Activated naive CD4-positive, alpha-beta T cell treated with anti-CD3 and anti-CD28 coated beads, Interleukin-2, amount 50 U/mL, for 24 hours (primary cell): Measurements from ENCODE around the gene SERINC5.
"Not testable (repeated sequence)": the region's sequence is repeated elsewhere in the genome, so short reads cannot be mapped to it uniquely, and the experiment has no call there.

Experiments
- H3K27ac Mint-ChIP-seq: one replicate; pipeline ENCODE4 v1.8.0; 2021; ENCODE audit warnings: mild to moderate bottlenecking, mixed read lengths
- H3K27me3 Mint-ChIP-seq: one replicate; pipeline ENCODE4 v1.8.0; 2021; ENCODE audit warnings: mixed read lengths
- H3K36me3 Mint-ChIP-seq: one replicate; pipeline ENCODE4 v1.8.0; 2021; ENCODE audit warnings: mixed read lengths
- H3K4me1 Mint-ChIP-seq: one replicate; pipeline ENCODE4 v1.8.0; 2021; ENCODE audit warnings: mixed read lengths
- H3K4me3 Mint-ChIP-seq: one replicate; pipeline ENCODE4 v1.8.0; 2021; ENCODE audit warnings: mild to moderate bottlenecking, mixed read lengths
- H3K9me3 Mint-ChIP-seq: one replicate; pipeline ENCODE4 v1.8.0; 2021; ENCODE audit warnings: mixed read lengths

Gene SERINC5

DNA sequence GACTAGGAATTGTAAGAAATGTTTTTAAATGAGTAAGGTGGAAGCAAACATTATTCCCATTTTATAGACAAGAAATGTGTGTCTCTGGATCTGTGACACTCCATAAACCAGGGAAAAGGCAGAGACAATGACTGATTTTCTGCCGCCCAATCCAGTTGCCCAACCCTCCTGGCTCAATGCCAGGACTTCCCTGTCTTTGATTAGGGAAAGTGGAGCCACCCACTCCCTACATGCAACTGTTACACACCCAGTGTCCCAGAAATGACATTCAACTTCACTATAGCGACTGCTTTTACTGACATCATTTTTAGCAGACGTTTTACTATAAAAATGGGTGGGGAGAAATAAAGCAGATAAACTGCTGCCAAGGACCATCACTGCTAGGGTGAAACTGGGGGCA is 141.0 kb downstream of the SERINC5 start:
- Mint-ChIP-seq H3K36me3 (peaks cover 20% of the 10 kb centered on the region), H3K27ac (peak overlapping the region; percentile 41), H3K4me1 (peaks cover 65% of the 10 kb centered on the region), H3K4me3 (no peak overlapping the region), H3K9me3 (no peaks in the 10 kb centered on the region), H3K27me3 (no peaks in the 10 kb centered on the region)

DNA sequence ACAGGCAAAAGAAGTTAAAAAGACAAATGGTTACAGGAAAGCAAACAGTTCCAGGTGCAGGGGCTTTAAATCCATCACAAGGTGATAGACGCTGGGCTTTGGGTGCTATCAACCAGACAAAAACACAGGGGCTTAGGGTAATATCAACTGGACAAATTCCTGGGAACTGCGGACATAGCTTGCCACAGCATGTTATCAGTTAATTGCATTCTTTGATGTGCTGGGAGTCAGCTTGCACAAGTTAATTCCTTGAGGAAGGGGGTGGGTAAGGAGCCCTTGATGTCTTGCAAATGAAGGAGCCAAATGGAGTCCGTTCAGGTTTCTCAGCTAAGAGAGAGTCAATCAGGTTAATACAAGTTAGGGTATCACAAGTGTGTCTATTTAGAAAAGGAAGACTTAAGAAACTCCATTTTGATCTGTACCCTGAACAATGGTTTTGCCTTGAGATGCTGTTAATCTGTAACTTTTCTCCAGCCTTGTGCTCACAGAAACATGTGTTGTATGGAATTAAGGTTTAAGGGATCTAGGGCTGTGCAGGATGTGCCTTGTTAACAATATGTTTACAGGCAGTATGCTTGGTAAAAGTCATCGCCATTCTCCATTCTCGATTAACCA is 144.4 kb downstream of the SERINC5 start:
- not testable (repeated sequence) for H3K4me3 Mint-ChIP-seq, H3K27ac Mint-ChIP-seq, H3K27me3 Mint-ChIP-seq, H3K9me3 Mint-ChIP-seq
- H3K36me3 Mint-ChIP-seq, result peaks cover 21% of the 10 kb centered on the region
- peaks cover 58% of the 10 kb centered on the region for H3K4me1 Mint-ChIP-seq

DNA sequence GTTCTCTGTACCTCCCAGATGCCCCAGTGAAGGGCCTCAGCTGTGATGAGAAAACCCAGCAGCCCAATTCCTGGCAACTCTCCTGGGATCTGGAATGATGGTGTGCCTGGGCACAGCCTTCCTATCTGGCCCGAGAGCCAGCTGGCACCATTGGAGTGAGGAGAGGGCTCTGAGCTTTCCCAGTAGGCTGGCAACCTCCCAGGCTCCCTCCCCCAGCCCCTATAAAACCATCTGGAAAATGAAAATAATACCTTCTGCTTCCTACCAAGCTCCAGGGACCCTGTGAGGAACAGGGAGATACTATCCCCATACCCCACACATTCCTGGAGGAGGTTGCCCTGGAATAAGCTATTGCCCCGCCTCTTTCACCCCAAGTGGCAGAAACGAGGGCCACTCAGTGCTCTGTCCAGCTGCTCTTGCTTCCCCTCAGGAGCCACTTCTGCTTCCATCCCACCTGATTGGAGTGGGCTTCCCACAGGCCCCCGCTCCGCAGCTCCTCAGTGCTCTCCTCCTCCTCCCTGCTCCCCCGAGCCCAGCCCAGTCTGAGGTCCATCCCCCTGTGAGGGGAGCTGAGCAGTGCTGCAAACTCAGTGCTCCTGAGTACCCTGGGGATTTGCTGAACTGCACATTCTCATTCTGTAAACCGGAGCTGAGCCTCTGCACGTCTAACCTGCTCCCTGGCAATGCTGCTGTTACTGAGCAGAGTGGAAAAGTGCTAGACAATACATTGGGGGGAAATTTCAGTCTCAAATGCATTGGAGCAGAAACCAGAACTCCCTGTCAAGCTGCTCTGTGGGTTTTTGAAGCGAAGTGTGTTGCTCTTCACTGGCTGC is 146.0 kb downstream of the SERINC5 start:
- H3K36me3 Mint-ChIP-seq, result peaks cover 14% of the 10 kb centered on the region
- H3K27me3 Mint-ChIP-seq, result no peaks in the 10 kb centered on the region
- peaks cover 54% of the 10 kb centered on the region for H3K4me1 Mint-ChIP-seq
- no peak overlapping the region for H3K4me3 Mint-ChIP-seq
- H3K9me3 Mint-ChIP-seq, result no peaks in the 10 kb centered on the region
- H3K27ac Mint-ChIP-seq, result peak overlapping the region; percentile 38

DNA sequence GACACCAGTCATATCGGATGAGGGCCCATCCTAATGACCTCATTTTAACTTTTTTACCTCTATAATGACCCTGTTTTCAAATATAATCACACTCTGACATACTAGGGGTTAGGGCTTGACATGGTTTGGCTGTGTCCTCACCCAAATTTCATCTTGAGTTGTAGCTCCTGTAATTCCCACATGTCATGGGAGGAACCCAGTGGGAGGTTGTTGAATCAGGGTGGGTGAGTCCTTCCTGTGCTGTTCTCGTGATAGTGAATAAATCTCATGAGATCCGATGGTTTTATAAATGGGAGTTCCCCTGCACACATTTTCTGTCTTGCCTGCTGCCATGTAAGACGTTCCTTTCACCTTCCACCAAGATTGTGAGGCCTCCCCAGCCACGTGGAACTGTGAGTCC is 148.9 kb downstream of the SERINC5 start:
- peak overlapping the region; percentile 72 for H3K27ac Mint-ChIP-seq
- no peaks in the 10 kb centered on the region for H3K27me3 Mint-ChIP-seq
- H3K4me1 Mint-ChIP-seq, result peaks cover 57% of the 10 kb centered on the region
- no peaks in the 10 kb centered on the region for H3K9me3 Mint-ChIP-seq
- H3K4me3 Mint-ChIP-seq, result no peak overlapping the region
- H3K36me3 Mint-ChIP-seq, result peaks cover 1% of the 10 kb centered on the region

DNA sequence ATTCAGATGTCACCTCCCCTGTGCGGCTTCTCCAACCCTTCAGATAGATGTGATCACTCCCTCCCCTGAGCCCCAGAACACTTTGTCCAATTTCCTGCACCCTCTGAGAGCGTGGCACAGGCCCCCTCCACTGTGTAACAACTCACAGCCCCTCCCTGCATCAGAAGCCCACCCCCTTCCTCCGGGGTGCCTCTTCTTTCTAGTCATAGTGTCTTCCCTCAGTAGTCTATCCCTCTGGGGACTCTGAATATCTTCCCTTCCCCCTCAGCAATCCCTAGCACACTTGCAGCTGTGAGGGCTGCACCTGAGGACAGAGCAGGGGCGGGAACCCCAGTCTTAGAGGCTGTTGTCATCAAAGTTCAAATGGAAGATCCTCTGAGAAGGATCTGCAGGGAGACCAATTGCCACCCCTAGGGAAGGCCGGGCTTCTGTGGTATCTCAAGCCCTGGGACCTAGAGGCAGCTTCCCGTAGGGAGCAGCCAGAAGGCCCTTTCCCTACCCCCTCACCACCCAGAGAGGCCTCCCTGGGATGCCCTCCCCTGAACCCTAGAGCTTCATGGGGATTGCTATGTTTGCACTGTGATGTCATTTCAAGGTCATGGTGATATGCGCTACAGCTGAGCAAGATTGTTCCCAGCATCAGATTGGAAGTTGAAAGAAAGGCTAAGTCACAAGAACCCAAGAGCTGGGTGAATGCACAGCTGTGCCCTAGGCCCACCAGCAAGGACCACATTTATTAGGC is 150.0 kb downstream of the SERINC5 start:
- no peaks in the 10 kb centered on the region for H3K9me3 Mint-ChIP-seq
- H3K27me3 Mint-ChIP-seq, result no peaks in the 10 kb centered on the region
- peaks cover 1% of the 10 kb centered on the region for H3K36me3 Mint-ChIP-seq
- no peak overlapping the region for H3K4me3 Mint-ChIP-seq
- H3K27ac Mint-ChIP-seq, result no peak overlapping the region
- peaks cover 58% of the 10 kb centered on the region for H3K4me1 Mint-ChIP-seq

DNA sequence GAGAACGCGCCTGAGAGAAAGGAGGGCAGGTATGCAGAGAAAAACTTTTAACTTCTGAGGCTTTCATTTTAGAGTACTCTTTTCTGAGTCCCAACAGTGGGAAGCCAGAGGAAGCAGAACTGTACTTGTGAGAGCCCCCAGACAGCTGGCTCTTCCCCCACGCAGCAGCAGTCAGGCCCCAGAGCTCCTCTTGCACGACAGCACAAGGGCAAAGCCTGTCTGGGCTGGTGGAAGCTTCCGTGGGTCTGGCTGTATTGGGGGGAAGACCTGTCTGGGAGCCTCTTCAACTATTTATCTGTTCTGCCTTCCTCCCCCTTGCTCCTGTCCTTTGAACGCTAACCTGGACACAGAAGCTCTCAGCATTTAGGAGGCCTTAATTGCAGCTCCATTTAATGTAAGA is 152.5 kb downstream of the SERINC5 start:
- H3K27ac Mint-ChIP-seq, result no peak overlapping the region
- peaks cover 1% of the 10 kb centered on the region for H3K36me3 Mint-ChIP-seq
- H3K9me3 Mint-ChIP-seq, result no peaks in the 10 kb centered on the region
- peaks cover 45% of the 10 kb centered on the region for H3K4me1 Mint-ChIP-seq
- no peak overlapping the region for H3K4me3 Mint-ChIP-seq
- no peaks in the 10 kb centered on the region for H3K27me3 Mint-ChIP-seq

DNA sequence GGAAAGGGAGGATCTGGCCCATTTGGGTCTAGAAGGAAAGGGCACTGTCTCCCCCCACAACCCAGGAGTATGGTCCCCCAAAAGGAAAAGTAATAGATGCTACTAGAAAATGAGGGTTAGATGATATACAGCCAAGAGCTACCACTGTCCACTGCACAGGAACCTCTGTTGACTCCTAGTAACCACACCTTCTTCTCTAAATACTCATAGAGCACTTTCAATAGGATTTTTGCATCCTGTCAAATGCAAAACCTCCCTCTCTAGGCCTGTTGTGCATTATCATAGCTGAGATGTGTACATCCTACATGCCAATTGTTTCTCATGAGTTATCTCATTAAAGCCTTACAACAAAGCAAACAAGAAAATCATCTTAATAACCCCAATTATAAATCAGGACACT is 153.9 kb downstream of the SERINC5 start:
- Mint-ChIP-seq H3K4me1 (peaks cover 43% of the 10 kb centered on the region), H3K36me3 (peaks cover 4% of the 10 kb centered on the region), H3K4me3 (no peak overlapping the region), H3K9me3 (no peaks in the 10 kb centered on the region), H3K27me3 (no peaks in the 10 kb centered on the region), H3K27ac (no peak overlapping the region)

DNA sequence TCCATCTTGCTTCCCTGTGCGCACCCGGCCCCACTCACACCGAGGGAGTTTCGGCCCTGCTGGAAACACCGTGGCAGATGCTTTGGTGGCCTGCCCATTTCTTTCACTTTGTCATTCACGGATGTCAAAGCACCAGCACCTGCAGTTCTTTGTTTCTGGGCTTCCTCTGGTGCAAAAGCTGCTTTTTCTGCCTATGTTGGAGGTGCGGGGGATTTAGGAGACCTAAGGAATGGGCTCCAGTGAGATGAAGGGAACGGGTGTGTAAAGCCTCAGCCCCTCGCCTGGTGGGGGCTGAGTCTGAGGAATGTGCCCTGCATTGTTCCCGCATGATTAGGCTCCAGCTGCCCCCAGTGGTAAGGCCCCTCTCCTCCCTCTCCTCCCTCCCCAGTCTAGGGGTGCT is 158.4 kb downstream of the SERINC5 start:
- no peaks in the 10 kb centered on the region for H3K9me3 Mint-ChIP-seq
- H3K36me3 Mint-ChIP-seq, result peaks cover 4% of the 10 kb centered on the region
- no peaks in the 10 kb centered on the region for H3K27me3 Mint-ChIP-seq
- H3K4me1 Mint-ChIP-seq, result peaks cover 34% of the 10 kb centered on the region
- no peak overlapping the region for H3K27ac Mint-ChIP-seq
- no peak overlapping the region for H3K4me3 Mint-ChIP-seq

DNA sequence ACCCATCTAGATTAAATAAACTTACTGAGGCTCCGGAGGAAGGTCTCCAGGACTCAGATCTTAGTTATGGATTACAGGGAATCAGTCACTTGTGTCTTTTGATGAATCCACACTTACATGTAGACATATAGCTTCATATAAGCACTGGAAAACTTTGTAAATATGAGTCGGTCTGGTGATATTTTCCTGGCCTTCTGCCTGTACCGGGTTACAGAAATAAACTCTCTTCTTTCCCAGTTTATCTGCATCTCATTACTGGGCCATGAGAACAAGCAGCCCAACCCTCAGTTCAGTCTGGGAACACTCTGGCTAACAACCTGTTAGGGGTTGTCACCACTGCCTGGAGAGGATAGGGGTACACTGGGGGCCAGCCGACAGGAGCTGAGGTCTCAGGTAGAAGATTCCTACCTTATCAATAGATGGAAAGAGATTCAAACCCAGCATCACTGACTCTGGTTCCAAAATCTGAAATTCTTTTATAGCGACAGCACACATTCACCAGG is 161.6 kb downstream of the SERINC5 start:
- Mint-ChIP-seq H3K4me3 (no peak overlapping the region), H3K9me3 (no peaks in the 10 kb centered on the region), H3K4me1 (peaks cover 35% of the 10 kb centered on the region), H3K27ac (no peak overlapping the region), H3K27me3 (no peaks in the 10 kb centered on the region), H3K36me3 (peaks cover 5% of the 10 kb centered on the region)

DNA sequence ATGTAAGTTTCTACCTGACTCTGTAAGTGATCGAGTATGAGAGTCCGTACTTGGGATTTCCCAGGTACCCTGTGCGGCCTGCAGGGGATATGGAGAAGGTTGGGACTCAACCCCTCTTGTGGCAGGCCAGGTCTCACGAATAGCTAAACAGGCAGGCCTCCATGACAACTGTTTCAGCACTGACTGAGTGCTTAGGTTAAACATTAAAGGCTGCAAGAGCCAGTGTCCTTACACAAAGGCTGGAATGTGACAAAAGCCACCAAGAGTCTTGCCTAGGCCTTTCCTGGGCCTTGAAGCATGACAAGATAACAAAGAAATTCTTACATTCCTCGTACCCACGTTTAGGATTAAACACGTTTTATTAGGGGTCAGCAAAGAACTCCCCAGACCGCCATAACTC is 162.1 kb downstream of the SERINC5 start:
- Mint-ChIP-seq H3K4me1 (peaks cover 35% of the 10 kb centered on the region), H3K27me3 (no peaks in the 10 kb centered on the region), H3K27ac (no peak overlapping the region), H3K36me3 (peaks cover 5% of the 10 kb centered on the region), H3K4me3 (no peak overlapping the region), H3K9me3 (no peaks in the 10 kb centered on the region)

DNA sequence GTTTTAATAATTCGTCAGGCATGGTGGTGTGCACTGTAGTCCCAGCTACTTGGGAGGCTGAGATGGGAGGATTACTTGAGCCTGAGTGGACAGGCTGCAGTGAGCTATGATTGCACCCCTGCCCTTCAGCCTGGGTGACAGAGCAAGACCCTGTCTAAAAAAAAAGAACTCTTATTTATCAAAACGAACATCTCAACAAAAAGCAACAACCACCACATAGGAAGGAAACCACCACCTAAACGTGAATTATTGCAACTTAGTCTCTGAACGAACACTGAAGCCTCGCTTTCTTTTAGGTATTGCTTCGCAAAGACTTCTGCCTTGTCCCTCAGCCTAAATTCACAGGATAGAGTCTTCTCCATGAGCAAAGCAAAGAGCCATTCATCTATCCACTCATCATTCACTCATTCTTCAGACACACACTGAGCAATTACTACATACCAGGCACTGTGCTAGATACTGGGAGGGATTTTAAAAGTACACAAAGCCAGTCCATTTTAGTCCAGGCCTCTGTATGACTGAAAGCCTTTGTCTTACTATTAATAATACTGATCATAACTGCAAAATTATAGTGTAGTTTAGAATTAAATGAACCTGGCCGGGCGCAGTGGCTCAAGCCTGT is 163.3 kb downstream of the SERINC5 start:
- peaks cover 35% of the 10 kb centered on the region for H3K4me1 Mint-ChIP-seq
- peak overlapping the region; percentile 53 for H3K27ac Mint-ChIP-seq
- H3K4me3 Mint-ChIP-seq, result peak overlapping the region; percentile 47
- no peaks in the 10 kb centered on the region for H3K27me3 Mint-ChIP-seq
- no peaks in the 10 kb centered on the region for H3K9me3 Mint-ChIP-seq
- peaks cover 5% of the 10 kb centered on the region for H3K36me3 Mint-ChIP-seq

DNA sequence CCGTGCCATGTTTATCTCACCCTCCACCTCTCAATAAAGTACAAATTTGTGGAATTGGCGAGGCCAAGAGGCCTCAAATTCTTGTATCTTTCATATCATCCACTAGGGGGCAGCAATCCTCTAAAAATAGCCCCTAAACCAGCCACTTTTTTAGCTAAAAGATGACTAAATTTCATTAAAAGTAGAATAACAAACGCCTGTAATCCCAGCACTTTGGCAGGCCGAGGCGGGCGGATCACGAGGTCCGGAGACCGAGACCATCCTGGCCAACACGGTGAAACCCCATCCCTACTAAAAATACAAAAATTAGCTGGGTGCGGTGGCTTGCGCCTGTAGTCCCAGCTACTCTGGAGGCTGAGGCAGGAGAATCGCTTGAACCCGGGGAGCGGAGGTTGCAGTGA is 164.1 kb downstream of the SERINC5 start:
- not testable (repeated sequence) for H3K9me3 Mint-ChIP-seq, H3K27me3 Mint-ChIP-seq, H3K36me3 Mint-ChIP-seq
- peak overlapping the region; percentile 46 for H3K27ac Mint-ChIP-seq
- peak overlapping the region; percentile 7 for H3K4me3 Mint-ChIP-seq
- peaks cover 31% of the 10 kb centered on the region for H3K4me1 Mint-ChIP-seq

DNA sequence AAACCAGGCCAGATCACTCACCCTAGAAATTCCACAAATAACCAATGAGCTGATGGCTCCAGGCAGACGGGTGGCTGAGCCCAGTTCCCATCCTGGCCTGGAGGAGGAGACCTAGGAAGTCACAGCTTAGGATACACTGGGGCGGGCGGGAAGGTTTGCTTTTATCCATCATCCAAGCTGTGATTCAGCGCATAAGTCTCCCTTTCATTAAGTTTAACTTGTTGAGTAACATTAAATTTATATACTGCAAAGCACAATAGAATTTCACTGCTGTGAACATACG is 165.0 kb downstream of the SERINC5 start:
- peaks cover 27% of the 10 kb centered on the region for H3K4me1 Mint-ChIP-seq
- H3K27me3 Mint-ChIP-seq, result no peaks in the 10 kb centered on the region
- H3K4me3 Mint-ChIP-seq, result no peak overlapping the region
- peaks cover 2% of the 10 kb centered on the region for H3K36me3 Mint-ChIP-seq
- H3K27ac Mint-ChIP-seq, result no peak overlapping the region
- H3K9me3 Mint-ChIP-seq, result no peaks in the 10 kb centered on the region

DNA sequence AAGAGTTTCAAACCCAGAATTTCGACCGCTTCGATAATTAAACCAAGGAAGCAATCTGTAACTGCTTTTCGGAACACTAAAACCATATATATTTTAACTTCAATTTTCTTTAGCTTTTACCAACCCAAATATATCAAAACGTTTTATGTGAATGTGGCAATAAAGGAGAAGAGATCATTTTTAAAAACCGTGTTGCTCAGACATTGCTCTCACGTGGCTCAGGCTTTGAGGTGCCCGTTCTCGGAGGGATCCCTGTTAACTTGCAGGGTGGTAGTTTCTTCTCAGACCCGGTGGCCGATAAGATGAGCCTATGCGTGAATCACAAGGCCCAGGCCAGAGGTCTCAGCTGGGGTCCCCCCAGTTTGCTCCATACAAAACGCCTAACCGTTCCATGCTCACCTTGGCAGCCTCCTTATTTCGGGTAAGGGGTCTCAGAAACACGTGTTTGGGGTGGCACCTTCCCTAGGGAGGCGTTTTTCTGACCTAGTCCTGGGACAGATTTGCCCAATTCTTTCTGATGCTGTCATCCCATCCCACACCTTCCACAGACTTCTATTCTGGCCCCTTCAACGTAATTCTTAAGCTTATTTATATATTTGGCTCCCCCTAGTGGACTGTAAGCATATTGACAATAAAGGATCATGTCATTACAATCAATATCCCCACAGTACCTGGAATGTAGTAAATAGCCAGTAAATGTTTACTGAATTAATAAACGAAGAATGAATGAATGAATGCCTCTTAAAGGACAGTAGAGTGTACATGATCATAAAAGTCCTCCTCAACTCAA is 172.6 kb downstream of the SERINC5 start:
- Mint-ChIP-seq H3K4me1 (peaks cover 5% of the 10 kb centered on the region), H3K9me3 (no peaks in the 10 kb centered on the region), H3K4me3 (peak overlapping the region; percentile 73), H3K36me3 (peaks cover 4% of the 10 kb centered on the region), H3K27me3 (no peaks in the 10 kb centered on the region), H3K27ac (peak overlapping the region; percentile 68)

DNA sequence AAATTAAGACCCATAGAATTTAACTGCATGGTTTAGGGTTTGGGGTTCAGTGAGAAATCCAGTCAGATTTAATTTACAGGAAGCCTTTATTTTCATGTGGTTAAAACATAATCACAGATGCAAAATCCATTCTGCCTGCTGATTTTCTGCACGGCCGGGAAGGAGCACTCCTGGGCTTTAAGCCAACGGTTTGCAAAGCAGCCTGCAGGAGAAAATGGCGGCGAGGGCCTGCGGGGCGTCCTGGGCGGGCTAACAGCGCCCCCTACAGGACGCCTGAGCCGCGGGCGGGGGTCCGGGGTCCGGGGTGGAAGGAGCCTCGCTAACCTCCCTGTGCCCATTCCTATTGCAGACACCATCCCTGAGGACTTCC is 173.1 kb downstream of the SERINC5 start:
- Mint-ChIP-seq H3K27me3 (no peaks in the 10 kb centered on the region), H3K36me3 (peaks cover 4% of the 10 kb centered on the region), H3K4me1 (peaks cover 5% of the 10 kb centered on the region), H3K4me3 (peak overlapping the region; percentile 73), H3K9me3 (no peaks in the 10 kb centered on the region), H3K27ac (no peak overlapping the region)
